LoVo (cell line): Measurements from ENCODE around the gene CRAMP1.
"Not testable (repeated sequence)": the region's sequence is repeated elsewhere in the genome, so short reads cannot be mapped to it uniquely, and the experiment has no call there.

Experiments
- DNase-seq: peaks from one replicate; pipeline ENCODE4 v3.0.0-alpha.2; 2016; ENCODE audit warnings: low spot score

CRAMP1 gene, protein sequence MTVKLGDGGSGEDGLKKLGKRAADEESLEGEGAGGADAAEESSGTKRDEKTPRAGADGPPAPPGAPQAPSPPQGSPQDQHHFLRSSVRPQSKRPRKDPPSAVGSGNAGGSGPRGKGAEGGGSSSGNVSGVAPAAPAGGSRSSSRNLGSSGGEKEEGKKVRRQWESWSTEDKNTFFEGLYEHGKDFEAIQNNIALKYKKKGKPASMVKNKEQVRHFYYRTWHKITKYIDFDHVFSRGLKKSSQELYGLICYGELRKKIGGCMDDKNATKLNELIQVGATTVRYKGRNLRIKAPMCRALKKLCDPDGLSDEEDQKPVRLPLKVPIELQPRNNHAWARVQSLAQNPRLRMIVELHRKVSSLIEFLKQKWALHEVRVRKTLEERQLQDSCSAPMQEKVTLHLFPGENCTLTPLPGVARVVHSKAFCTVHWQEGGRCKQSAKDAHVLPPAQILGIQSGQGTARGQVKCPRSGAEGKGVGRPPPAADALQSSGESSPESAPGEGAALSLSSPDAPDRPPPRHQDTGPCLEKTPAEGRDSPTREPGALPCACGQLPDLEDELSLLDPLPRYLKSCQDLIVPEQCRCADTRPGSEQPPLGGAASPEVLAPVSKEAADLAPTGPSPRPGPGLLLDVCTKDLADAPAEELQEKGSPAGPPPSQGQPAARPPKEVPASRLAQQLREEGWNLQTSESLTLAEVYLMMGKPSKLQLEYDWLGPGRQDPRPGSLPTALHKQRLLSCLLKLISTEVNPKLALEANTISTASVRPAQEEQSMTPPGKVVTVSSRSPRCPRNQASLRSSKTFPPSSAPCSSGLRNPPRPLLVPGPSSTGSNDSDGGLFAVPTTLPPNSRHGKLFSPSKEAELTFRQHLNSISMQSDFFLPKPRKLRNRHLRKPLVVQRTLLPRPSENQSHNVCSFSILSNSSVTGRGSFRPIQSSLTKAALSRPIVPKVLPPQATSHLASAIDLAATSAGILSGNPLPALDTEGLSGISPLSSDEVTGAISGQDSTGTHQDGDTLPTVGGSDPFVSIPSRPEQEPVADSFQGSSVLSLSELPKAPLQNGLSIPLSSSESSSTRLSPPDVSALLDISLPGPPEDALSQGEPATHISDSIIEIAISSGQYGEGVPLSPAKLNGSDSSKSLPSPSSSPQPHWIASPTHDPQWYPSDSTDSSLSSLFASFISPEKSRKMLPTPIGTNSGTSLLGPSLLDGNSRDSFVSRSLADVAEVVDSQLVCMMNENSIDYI (N-terminal part only)

DNA sequence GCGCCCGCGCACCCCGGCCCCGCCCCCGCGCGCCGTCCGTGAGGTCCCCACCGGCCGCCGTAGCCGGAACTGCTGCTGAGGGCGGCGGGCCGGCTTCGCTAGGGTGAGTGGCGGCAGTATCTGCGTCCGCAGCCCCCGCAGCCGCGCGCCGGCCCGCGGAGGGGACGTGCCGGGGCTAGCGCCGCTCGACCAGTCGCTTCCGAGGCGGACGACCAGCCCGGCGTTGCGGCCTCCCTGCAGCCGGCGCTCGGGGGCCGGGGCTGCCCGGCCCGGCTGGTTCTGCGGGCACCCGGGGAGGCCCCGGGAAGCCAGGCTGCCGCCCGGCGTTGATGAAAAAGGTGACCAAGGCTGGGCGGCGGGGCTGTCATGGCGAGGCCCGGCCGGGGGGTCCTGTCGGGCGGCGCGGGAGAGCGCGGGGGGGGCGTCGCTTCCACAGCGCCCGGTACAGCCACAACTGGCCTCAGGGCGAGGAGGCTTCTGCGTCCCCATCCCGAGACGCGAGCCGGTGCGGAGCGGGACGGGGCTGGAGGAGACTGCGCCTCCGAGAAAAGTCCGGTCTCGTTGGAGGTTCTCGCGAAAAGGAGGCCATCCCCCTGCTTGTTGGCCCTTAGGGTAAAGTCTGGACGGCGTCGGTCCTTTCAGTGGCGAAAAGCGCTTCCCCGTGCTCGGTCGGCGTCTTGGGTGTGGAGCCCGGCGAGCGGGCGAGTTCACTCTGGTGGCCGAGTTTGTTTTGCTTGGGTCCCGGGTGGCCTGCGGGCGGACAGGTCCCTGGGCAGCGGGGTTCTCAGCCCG lies at the start of gene CRAMP1:
CRAMP1 (plus strand) TSS at position 41 of the 792 bp plus-strand sequence. CDS start 2,280 bp downstream, outside the sequence.
- no peak for DNase-seq

- no peak for DNase-seq
Observed at GRCh38 chr16:1563786-1564185, 48.4 kb upstream of the CRAMP1 start.

DNA sequence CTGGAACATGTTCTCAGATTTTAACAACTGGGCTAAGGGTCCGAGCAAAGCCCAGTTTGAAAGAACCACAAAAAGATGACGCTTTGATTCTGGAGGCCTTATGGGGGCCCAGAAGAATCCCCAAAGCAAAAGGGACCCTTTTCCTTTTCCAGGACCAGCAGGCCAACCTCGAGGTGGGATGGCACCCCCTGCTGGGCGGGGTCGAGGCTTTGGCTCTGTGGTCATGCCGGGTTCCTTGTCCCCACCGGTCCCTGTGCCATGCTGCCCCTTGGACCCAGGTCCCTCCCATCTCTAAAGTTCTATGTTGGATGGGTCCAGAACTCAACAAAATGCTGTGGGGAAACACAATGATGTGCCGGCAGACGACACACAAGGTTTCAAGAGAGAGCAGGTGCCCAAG lies 47.8 kb upstream of the CRAMP1 start:
- no peak for DNase-seq

DNA sequence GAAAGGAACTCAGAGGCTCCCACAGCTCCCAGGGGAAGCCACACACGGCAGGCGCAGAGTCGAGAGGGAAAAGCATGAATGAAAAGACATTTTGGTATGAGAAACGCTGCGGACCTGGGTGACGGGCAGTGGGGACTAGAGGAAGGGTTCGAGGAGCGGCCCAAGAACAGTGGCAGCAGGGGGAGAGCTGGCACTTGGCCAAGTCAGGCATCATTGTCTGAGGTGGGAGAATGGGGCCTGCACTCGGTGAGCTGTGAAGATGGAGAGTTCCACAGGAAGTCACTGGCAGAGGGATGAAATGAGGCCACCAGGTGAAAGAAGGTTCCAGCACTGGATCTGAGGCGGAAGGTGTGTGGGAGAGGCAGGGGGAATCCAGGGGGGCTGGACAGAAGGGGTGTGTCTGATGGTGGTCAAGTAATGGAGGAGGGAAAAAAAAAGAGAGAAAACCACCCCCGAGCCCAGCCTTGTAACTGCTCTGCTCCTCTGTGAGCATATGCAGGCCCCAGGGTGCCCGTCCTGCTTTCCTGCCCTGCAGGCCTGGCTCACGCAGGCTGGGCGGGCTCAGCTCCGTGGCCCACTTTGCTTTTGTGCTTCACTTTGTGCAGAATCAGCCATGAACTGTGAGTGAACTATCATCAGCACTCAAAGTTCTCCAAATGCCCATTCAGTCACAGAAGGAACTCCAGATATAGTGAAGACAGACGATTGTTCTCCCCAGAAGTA lies 46.9 kb upstream of the CRAMP1 start:
- DNase-seq = no peak

DNA sequence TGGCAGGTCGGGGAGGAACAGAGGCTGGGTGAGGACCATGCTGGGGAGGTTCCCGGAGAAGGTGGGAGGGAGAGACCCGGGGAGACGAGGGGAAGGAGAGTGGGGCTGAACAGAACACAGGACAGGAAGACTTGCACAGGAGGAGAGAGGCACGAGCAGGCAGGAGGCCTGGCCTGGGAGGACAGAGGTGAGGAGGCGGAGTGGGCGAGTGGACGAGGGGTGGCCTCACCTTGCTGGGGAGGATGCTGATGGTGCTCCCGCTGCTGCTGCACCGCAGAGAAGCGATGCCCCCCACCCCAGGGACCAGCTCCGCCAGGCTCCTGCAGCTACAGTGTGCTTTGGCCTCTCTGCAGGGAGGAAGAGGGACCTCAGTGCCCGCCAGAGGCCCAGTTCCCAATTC lies 44.2 kb upstream of the CRAMP1 start:
- DNase-seq = no peak

DNA sequence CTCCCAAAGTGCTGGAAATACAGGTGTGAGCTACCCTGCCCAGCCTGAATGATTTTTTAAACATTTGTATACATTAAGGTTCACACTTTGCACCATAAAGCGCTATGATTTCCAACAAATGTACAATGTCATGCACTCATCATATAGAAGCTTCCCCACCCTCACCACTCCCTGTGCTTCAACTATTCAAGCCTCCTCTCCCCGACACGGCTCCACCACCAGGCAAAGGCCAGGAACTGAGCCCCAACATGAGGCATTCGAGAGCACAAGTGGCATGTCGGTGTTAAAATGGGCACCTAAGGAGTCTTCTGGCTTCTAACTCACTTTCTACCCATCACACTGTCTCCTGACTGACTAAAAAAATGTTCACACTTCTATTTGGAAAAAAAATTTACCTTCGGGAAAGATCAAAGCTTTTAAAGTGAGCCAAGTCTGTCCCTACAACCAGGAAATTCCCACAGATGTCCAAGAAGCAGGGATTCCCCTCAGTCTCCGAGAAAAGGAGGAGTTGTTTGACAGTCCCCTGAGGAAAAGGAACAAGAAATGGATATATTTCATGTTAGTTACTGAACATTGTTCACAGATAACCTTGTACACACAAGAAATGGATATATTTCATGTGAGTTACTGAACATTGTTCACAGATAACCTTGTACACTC lies 41.0 kb upstream of the CRAMP1 start:
- no peak for DNase-seq

GRCh38 chr16:1572673-1573072 lies 39.5 kb upstream of the CRAMP1 start:
- no peak for DNase-seq

GRCh38 chr16:1573301-1573700 lies 38.9 kb upstream of the CRAMP1 start:
- DNase-seq = no peak

- no peak for DNase-seq
Observed at GRCh38 chr16:1575578-1575977, 36.6 kb upstream of the CRAMP1 start.

GRCh38 chr16:1579214-1579613 lies 32.9 kb upstream of the CRAMP1 start:
- no peak for DNase-seq

DNA sequence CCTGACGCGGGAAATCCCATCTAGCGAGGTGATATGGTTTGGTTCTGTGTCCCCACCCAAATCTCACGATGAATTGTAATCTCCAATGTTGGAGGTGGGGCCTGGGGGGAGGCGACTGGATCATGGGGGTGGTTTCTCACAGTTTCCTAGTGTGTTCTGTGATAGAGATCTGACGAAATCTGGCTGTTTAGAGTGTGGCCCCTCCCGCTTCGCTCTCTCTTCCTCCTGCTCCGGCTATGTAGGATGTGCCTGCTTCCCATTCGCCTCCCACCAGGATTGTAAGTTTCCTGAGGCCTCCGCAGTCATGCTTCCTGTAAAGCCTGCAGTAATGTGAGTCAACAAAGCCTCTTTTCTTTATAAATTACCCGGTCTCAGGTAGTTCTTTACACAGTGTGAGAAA lies 31.9 kb upstream of the CRAMP1 start:
- DNase-seq = no peak

GRCh38 chr16:1580956-1581355 lies 31.2 kb upstream of the CRAMP1 start:
- no peak for DNase-seq

- DNase-seq = no peak
Observed at GRCh38 chr16:1581804-1582203, 30.4 kb upstream of the CRAMP1 start.

DNA sequence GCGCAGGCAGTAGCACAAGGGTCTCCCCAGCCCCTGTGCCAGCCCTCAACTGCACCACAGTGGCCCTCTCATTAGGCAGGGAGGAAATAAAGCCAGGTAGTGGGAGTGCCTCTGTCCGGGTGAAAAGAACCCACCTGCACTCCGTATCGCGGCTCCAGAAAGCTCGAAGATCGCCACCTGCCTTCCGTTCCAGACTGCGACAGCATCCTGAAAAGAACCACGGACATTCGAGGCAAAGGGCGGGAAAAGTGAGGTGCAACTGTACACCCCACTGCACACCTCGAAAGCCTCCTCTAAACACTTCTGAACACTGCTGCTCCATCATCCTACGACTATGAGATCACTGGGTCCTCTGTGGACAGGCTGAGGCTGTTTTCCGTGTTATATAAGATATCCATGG lies 29.0 kb upstream of the CRAMP1 start:
- DNase-seq = no peak

DNA sequence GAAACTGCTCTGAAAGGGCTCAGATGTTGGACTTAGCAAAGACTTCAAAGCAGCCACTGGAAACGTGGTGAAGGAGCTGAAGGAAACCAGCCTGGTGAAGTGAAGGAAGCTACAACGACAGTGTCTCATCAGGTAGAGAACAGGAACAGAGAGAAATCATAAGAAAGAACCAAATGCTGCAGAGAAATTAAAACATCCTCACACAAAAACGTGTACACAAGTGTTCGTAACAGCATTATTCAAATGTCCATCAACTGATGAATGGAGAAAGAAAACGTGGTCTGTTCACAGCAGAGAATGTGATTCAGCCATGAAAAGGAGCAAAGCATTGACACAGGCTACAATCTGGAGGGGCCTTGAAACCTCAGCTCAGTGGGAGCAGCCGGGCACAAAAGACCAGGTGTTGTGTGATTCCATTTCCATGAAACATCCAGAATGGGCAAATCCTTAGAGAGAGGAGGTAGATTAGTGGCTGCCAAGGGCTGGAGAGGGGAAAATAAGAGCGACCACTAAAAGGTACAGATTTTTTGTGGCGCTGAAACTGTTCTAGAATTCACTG lies 27.2 kb upstream of the CRAMP1 start:
- DNase-seq = no peak

DNA sequence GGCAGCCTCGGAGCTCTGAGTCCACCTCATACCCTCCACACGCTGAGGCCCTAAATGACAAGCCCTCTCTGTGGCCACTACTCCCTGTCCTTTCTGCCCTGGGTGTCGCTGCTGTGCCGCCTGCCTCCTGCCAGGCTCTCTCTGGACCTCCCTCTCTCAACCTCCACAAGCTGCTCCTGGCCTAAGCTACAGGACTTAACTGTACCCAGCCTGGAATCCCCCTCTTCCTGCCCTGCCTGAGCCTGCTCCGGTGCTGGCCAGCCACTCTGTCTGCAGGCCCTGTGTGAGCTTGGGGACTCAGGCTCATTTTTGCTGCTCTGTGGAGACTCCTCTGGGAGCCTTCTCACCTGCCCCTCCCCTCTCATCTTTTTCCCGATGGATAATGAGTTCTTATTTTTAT lies 21.8 kb upstream of the CRAMP1 start:
- no peak for DNase-seq

DNA sequence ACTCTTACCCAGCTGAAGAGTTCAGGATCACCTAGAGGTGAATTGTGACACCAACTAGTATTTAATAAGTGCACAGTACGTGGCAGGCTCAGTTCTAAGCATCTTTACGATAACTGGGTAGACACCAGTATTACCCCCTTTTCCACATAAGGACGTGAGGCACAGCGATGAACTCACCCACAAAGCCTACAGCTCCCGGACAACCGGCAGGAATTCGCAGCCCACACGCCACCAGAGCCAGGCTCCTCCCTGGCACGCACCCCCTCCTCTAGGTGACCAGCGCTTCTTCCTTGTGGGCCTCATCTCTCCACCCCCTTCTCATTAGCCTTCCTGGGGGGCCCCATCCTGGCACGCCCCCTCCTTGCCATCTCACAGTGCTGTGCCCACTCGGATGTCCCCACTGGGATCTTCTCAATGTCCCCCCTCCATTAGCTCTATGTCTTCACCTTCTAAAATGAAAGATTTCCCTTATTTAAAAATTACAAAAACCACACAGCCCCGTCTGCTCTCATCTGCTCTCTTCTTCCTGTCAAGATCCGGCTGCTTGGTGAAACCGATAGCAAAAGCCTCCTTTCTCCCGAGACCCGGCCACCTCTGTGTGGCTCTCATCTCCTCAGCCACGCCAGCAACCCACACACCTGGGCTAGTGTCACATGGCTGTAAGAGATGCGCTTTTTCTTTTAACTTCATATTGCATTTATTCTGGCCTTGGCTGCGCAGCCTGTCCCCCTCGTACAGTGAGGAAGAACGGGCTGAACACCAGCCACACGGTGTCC lies 21.0 kb upstream of the CRAMP1 start:
- DNase-seq = no peak

GRCh38 chr16:1592446-1592845 lies 19.7 kb upstream of the CRAMP1 start:
- no peak for DNase-seq

- DNase-seq = not testable (repeated sequence)
Observed at GRCh38 chr16:1595511-1595910, 16.6 kb upstream of the CRAMP1 start.
